HepG2 (cell line): ENCODE measurements around the gene TERC. TPM values are rescaled to one million over a fixed set of nuclear protein-coding genes. Genes with fewer than 3 reads are reported as not detected.

Source experiments
- CCAR2 ChIP-seq: fragments of 200-400 bp; formaldehyde crosslinking; optimal IDR thresholded peaks from 2 replicates; pipeline ENCODE3; 2018; ENCODE audit warnings: low read depth, mild to moderate bottlenecking, low read length, moderate library complexity
- ELF1 ChIP-seq: sonication (generic); formaldehyde crosslinking; IDR thresholded peaks from 2 replicates; pipeline ENCODE4 v1.4.0; 2020; ENCODE audit warnings: missing genetic modification reagents
- NFE2 ChIP-seq: sonication (generic); formaldehyde crosslinking; IDR thresholded peaks from 2 replicates; pipeline ENCODE4 v1.4.0; 2020; ENCODE audit warnings: missing genetic modification reagents
- NFYC ChIP-seq: IDR thresholded peaks from 2 replicates; pipeline ENCODE4 v1.6.1; 2016; ENCODE audit warnings: missing genetic modification reagents, missing compliant biosample characterization
- RFX5 ChIP-seq: IDR thresholded peaks from 2 replicates; pipeline ENCODE4 v1.6.1; 2011; ENCODE audit warnings: low read depth, low read length, improper control_type of control experiment
- RXRA ChIP-seq: sonication (generic); formaldehyde crosslinking; IDR thresholded peaks from 2 replicates; pipeline ENCODE4 v1.5.1; 2020; ENCODE audit warnings: missing genetic modification reagents
- SP140L ChIP-seq: sonication (generic); formaldehyde crosslinking; IDR thresholded peaks from 2 replicates; pipeline ENCODE4 v1.4.0; 2020; ENCODE audit warnings: missing genetic modification reagents, borderline replicate concordance
- ZFP36L1 ChIP-seq: sonication (generic); formaldehyde crosslinking; IDR thresholded peaks from 2 replicates; pipeline ENCODE4 v1.8.0; 2022; ENCODE audit warnings: mild to moderate bottlenecking, missing genetic modification reagents, moderate library complexity
- ZNF782 ChIP-seq: sonication (generic); formaldehyde crosslinking; IDR thresholded peaks from 2 replicates; pipeline ENCODE4 v1.4.0; 2020; ENCODE audit warnings: missing genetic modification reagents, mild to moderate bottlenecking, borderline replicate concordance
- polyA plus RNA-seq, 8 experiments: library from polyadenylated mRNA; depleted of rRNA in 3 of 8; stranded (reverse) in 7 of 8; unstranded in 1 of 8; fragments of >200 nt; fragmentation: Illumina TruSeq in 4 of 8; extraction: Trizol in 4 of 8; gene quantifications; 2 replicates each; pipeline versions ENCODE4 v1.2.1 to v1.2.3, GENCODE V29; 2011 to 2016; ENCODE audit warnings: low read depth in 4 of 8, missing spikeins in 1 of 8, mixed read lengths in 1 of 8; ENCODE audit not compliant: insufficient read depth in 1 of 8
- total RNA-seq, 5 experiments: library from RNA; depleted of rRNA; stranded (reverse); fragments of >200 nt; fragmentation: Illumina TruSeq; extraction: Trizol; gene quantifications; 2 replicates each; pipeline ENCODE4 v1.2.3, GENCODE V29; 2016; ENCODE audit warnings: low read depth in 1 of 5
- TF ChIP-seq, protein P1 (sequence below), 2 experiments: sonication (generic) in 1 of 2; formaldehyde crosslinking in 1 of 2; IDR thresholded peaks; 2 replicates each; pipeline versions ENCODE4 v1.6.1 to v1.9.0; 2014 to 2022; ENCODE audit warnings: antibody characterized with exemption in 1 of 2, borderline replicate concordance in 1 of 2, inconsistent platforms in 1 of 2, low read depth in 1 of 2, missing genetic modification reagents in 1 of 2
- TF ChIP-seq, protein P2 (sequence below): sonication (generic); formaldehyde crosslinking; IDR thresholded peaks from 2 replicates; pipeline ENCODE4; 2020; ENCODE audit warnings: missing genetic modification reagents, mild to moderate bottlenecking, borderline replicate concordance
- TF ChIP-seq, protein P3 (sequence below): sonication (generic); formaldehyde crosslinking; IDR thresholded peaks from 2 replicates; pipeline ENCODE4 v1.5.1; 2020; ENCODE audit warnings: missing genetic modification reagents, mild to moderate bottlenecking, borderline replicate concordance
- TF ChIP-seq, protein P4 (sequence below), 2 experiments: IDR thresholded peaks; 2 replicates each; pipeline ENCODE4 v1.6.1; 2011 to 2012; ENCODE audit warnings: low read length in 2 of 2, borderline replicate concordance in 1 of 2, low read depth in 1 of 2, mild to moderate bottlenecking in 1 of 2, moderate library complexity in 1 of 2

Gene TERC
- total and polyA plus RNA-seq, 2 of the 13 experiments (the other 11 are each of a cell fraction or from before 2014, with no cell fraction given), result 1.3 to 74.6 TPM

DNA sequence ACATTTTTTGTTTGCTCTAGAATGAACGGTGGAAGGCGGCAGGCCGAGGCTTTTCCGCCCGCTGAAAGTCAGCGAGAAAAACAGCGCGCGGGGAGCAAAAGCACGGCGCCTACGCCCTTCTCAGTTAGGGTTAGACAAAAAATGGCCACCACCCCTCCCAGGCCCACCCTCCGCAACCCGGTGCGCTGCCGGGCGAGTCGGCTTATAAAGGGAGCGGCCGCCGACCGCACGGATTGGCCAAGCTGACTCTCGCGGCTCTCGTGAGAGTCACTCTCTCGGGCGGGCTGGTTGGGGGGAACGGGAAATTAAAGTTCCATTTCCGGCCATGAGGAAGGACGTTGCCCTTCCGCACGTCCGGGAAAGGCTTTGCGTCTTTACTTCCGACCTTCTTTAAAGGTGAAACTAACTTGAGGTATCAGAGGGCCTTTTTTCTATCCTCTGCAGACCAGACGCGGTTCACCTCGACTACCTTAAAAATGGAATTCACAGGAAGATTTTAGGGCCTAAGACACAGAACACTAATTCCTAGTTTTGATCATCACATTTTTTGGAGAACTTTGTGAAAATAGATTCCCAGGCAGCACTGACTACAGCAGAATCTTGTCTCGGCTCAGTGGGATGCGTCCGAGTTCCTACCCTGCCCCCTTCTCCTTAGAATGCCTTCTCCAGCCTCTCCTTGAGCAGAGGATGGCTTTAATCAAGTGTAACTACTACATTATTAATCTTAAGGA, at the start of gene TERC (continued):
- TF ChIP-seq, protein P1, sequence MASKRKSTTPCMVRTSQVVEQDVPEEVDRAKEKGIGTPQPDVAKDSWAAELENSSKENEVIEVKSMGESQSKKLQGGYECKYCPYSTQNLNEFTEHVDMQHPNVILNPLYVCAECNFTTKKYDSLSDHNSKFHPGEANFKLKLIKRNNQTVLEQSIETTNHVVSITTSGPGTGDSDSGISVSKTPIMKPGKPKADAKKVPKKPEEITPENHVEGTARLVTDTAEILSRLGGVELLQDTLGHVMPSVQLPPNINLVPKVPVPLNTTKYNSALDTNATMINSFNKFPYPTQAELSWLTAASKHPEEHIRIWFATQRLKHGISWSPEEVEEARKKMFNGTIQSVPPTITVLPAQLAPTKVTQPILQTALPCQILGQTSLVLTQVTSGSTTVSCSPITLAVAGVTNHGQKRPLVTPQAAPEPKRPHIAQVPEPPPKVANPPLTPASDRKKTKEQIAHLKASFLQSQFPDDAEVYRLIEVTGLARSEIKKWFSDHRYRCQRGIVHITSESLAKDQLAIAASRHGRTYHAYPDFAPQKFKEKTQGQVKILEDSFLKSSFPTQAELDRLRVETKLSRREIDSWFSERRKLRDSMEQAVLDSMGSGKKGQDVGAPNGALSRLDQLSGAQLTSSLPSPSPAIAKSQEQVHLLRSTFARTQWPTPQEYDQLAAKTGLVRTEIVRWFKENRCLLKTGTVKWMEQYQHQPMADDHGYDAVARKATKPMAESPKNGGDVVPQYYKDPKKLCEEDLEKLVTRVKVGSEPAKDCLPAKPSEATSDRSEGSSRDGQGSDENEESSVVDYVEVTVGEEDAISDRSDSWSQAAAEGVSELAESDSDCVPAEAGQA (IDR thresholded peaks at IDR 0.05; ENCODE audit: low read depth), result 0 out of 2 replicates have a peak, but pooled peaks have one; percentile 24
- TF ChIP-seq, protein P1 (CRISPR knock-in tag; IDR thresholded peaks at IDR 0.05; ENCODE audit: borderline replicate concordance), result no peak
- TF ChIP-seq, protein P2, sequence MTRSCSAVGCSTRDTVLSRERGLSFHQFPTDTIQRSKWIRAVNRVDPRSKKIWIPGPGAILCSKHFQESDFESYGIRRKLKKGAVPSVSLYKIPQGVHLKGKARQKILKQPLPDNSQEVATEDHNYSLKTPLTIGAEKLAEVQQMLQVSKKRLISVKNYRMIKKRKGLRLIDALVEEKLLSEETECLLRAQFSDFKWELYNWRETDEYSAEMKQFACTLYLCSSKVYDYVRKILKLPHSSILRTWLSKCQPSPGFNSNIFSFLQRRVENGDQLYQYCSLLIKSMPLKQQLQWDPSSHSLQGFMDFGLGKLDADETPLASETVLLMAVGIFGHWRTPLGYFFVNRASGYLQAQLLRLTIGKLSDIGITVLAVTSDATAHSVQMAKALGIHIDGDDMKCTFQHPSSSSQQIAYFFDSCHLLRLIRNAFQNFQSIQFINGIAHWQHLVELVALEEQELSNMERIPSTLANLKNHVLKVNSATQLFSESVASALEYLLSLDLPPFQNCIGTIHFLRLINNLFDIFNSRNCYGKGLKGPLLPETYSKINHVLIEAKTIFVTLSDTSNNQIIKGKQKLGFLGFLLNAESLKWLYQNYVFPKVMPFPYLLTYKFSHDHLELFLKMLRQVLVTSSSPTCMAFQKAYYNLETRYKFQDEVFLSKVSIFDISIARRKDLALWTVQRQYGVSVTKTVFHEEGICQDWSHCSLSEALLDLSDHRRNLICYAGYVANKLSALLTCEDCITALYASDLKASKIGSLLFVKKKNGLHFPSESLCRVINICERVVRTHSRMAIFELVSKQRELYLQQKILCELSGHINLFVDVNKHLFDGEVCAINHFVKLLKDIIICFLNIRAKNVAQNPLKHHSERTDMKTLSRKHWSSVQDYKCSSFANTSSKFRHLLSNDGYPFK (CRISPR knock-in tag), result 0 out of 2 replicates have a peak, but pooled peaks have one; percentile 7
- TF ChIP-seq SP140L (CRISPR knock-in tag), result no peak
- TF ChIP-seq NFE2, result no peak
- peak; percentile 75 for TF ChIP-seq NFYC (CRISPR knock-in tag)
- TF ChIP-seq ZFP36L1 (CRISPR knock-in tag), result 0 out of 2 replicates have a peak, but pooled peaks have one; percentile 35
- no peak for TF ChIP-seq ZNF782 (CRISPR knock-in tag)
- TF ChIP-seq RFX5, result no peak
- no peak; the same call in 1 of the 2 replicates for TF ChIP-seq RXRA (CRISPR knock-in tag)
- no peak for TF ChIP-seq CCAR2
- TF ChIP-seq, protein P3, sequence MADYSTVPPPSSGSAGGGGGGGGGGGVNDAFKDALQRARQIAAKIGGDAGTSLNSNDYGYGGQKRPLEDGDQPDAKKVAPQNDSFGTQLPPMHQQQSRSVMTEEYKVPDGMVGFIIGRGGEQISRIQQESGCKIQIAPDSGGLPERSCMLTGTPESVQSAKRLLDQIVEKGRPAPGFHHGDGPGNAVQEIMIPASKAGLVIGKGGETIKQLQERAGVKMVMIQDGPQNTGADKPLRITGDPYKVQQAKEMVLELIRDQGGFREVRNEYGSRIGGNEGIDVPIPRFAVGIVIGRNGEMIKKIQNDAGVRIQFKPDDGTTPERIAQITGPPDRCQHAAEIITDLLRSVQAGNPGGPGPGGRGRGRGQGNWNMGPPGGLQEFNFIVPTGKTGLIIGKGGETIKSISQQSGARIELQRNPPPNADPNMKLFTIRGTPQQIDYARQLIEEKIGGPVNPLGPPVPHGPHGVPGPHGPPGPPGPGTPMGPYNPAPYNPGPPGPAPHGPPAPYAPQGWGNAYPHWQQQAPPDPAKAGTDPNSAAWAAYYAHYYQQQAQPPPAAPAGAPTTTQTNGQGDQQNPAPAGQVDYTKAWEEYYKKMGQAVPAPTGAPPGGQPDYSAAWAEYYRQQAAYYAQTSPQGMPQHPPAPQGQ, result no peak
- TF ChIP-seq, protein P4, sequence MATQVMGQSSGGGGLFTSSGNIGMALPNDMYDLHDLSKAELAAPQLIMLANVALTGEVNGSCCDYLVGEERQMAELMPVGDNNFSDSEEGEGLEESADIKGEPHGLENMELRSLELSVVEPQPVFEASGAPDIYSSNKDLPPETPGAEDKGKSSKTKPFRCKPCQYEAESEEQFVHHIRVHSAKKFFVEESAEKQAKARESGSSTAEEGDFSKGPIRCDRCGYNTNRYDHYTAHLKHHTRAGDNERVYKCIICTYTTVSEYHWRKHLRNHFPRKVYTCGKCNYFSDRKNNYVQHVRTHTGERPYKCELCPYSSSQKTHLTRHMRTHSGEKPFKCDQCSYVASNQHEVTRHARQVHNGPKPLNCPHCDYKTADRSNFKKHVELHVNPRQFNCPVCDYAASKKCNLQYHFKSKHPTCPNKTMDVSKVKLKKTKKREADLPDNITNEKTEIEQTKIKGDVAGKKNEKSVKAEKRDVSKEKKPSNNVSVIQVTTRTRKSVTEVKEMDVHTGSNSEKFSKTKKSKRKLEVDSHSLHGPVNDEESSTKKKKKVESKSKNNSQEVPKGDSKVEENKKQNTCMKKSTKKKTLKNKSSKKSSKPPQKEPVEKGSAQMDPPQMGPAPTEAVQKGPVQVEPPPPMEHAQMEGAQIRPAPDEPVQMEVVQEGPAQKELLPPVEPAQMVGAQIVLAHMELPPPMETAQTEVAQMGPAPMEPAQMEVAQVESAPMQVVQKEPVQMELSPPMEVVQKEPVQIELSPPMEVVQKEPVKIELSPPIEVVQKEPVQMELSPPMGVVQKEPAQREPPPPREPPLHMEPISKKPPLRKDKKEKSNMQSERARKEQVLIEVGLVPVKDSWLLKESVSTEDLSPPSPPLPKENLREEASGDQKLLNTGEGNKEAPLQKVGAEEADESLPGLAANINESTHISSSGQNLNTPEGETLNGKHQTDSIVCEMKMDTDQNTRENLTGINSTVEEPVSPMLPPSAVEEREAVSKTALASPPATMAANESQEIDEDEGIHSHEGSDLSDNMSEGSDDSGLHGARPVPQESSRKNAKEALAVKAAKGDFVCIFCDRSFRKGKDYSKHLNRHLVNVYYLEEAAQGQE (IDR thresholded peaks at IDR 0.05; ENCODE audit: borderline replicate concordance in 1 of 2, low read depth in 1 of 2, low read length in 2 of 2), result 0 out of 4 replicates have a peak, but pooled peaks of 1 of the 2 experiments have one; percentile 14
- peak; percentile 85 for TF ChIP-seq ELF1 (CRISPR knock-in tag)
